Measurements from ENCODE around the gene PML. TPM values are rescaled to one million over a fixed set of nuclear protein-coding genes. Genes with fewer than 3 reads are reported as not detected.

The PML gene
- total RNA-seq, 1 donor from 2014 or later, result 27.8 TPM

- Mint-ChIP-seq H3K9me3 (ENCODE audit: low read depth) (no peaks in the 10 kb centered on the region), H3K4me1 (ENCODE audit: low read depth) (peaks cover 16% of the 10 kb centered on the region), H3K4me3 (ENCODE audit: low read depth) (peak overlapping the region; percentile 80), H3K27ac (no peak overlapping the region), H3K36me3 (ENCODE audit: insufficient read depth) (no peaks in the 10 kb centered on the region), H3K27me3 (no peaks in the 10 kb centered on the region)
- DNase-seq (ENCODE audit: low spot score, unreplicated experiment), result no peak
- TF ChIP-seq, protein P1, sequence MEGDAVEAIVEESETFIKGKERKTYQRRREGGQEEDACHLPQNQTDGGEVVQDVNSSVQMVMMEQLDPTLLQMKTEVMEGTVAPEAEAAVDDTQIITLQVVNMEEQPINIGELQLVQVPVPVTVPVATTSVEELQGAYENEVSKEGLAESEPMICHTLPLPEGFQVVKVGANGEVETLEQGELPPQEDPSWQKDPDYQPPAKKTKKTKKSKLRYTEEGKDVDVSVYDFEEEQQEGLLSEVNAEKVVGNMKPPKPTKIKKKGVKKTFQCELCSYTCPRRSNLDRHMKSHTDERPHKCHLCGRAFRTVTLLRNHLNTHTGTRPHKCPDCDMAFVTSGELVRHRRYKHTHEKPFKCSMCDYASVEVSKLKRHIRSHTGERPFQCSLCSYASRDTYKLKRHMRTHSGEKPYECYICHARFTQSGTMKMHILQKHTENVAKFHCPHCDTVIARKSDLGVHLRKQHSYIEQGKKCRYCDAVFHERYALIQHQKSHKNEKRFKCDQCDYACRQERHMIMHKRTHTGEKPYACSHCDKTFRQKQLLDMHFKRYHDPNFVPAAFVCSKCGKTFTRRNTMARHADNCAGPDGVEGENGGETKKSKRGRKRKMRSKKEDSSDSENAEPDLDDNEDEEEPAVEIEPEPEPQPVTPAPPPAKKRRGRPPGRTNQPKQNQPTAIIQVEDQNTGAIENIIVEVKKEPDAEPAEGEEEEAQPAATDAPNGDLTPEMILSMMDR (IDR thresholded peaks at IDR 0.05; ENCODE audit: unreplicated experiment), result no peak
Observed at GRCh38 chr15:73991260-73991659, 3.3 kb upstream of the PML start.

DNA sequence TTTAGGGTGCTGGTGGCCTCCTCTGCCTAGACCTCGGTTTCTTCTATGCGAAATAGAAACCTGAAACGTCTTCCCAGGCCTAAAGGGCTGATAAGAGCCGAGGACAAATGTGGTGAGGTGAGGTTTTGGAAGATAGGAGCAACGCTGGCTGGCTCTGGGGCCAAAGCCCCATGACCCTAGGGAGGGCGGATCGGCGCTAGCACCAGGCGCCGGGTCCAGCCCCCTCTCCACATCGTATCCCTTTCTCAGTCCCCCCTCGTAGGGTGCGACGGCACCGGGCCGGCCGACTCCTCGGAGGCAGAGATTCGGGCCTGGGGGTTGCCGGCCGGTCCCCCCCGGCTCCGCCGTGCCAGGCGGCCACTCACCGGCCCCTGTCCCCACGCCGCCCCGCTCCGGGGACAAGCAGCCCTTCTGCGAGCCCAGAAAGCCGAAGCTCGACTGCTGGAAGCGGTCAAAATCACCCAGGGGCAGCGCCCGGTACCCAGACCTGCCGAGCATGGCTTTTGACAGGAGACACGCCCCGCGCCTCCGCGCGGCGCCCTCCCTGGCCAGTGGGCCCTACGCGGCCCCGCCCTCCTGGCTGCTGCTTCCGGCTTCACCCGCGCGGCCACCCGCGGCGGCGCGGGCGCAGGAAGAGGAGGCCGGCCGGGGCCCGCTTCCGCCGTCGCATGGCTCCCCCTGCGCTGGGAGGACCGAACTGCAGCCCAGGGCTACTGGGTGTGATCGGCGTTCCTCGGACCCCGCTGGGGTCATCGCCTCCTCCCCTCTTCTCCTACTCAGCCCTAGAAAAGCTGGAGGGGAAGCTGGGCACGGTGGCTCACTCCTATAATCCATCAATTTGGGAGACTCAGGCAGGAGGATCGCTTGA is 2.6 kb upstream of the PML start, which contains the start of gene STOML1:
Gene STOML1, minus strand, starts transcription at position 570 of the 868 bp plus-strand sequence. Its CDS starts 72 bp downstream, at position 498.
- H3K4me3 Mint-ChIP-seq (ENCODE audit: low read depth), result peak within 1 kb of the TSS; percentile 80
- no peaks in the 10 kb centered on the region for H3K27me3 Mint-ChIP-seq
- H3K9me3 Mint-ChIP-seq (ENCODE audit: low read depth), result no peaks in the 10 kb centered on the region
- peak; percentile 95 for DNase-seq (ENCODE audit: low spot score, unreplicated experiment)
- H3K4me1 Mint-ChIP-seq (ENCODE audit: low read depth), result peaks cover 16% of the 10 kb centered on the region
- TF ChIP-seq, protein P1 (IDR thresholded peaks at IDR 0.05; ENCODE audit: unreplicated experiment), result peak; percentile 93
- no peaks in the 10 kb centered on the region for H3K36me3 Mint-ChIP-seq (ENCODE audit: insufficient read depth)
- no peak within 1 kb of the TSS for H3K27ac Mint-ChIP-seq

GRCh38 chr15:73992594-73992898 is 2.0 kb upstream of the PML start:
- Mint-ChIP-seq H3K36me3 (ENCODE audit: insufficient read depth) (no peaks in the 10 kb centered on the region), H3K4me3 (ENCODE audit: low read depth) (peak overlapping the region; percentile 57), H3K9me3 (ENCODE audit: low read depth) (no peaks in the 10 kb centered on the region), H3K27me3 (no peaks in the 10 kb centered on the region), H3K4me1 (ENCODE audit: low read depth) (peaks cover 16% of the 10 kb centered on the region), H3K27ac (no peak overlapping the region)
- TF ChIP-seq, protein P1 (IDR thresholded peaks at IDR 0.05; ENCODE audit: unreplicated experiment), result no peak
- DNase-seq (ENCODE audit: low spot score, unreplicated experiment), result no peak

GRCh38 chr15:73993211-73993994 is 1.1 kb upstream of the PML start:
- no peaks in the 10 kb centered on the region for H3K27me3 Mint-ChIP-seq
- H3K4me1 Mint-ChIP-seq (ENCODE audit: low read depth), result peaks cover 16% of the 10 kb centered on the region
- no peaks in the 10 kb centered on the region for H3K9me3 Mint-ChIP-seq (ENCODE audit: low read depth)
- DNase-seq (ENCODE audit: low spot score, unreplicated experiment), result no peak
- no peak overlapping the region for H3K27ac Mint-ChIP-seq
- TF ChIP-seq, protein P1 (IDR thresholded peaks at IDR 0.05; ENCODE audit: unreplicated experiment), result no peak
- H3K4me3 Mint-ChIP-seq (ENCODE audit: low read depth), result peak overlapping the region; percentile 94
- H3K36me3 Mint-ChIP-seq (ENCODE audit: insufficient read depth), result no peaks in the 10 kb centered on the region

GRCh38 chr15:73994912-73995622 is 551 bp downstream of the PML start:
- Mint-ChIP-seq H3K27ac (peak overlapping the region; percentile 85), H3K4me3 (ENCODE audit: low read depth) (peak overlapping the region; percentile 94), H3K27me3 (no peaks in the 10 kb centered on the region), H3K36me3 (ENCODE audit: insufficient read depth) (peaks cover 1% of the 10 kb centered on the region), H3K9me3 (ENCODE audit: low read depth) (no peaks in the 10 kb centered on the region), H3K4me1 (ENCODE audit: low read depth) (peaks cover 16% of the 10 kb centered on the region)
- TF ChIP-seq, protein P1 (IDR thresholded peaks at IDR 0.05; ENCODE audit: unreplicated experiment), result no peak
- DNase-seq (ENCODE audit: low spot score, unreplicated experiment), result no peak

Measured in progenitor cell of endocrine pancreas (in vitro differentiated cells).